ENCODE measurements around the gene ADTRP.

The ADTRP gene, protein sequence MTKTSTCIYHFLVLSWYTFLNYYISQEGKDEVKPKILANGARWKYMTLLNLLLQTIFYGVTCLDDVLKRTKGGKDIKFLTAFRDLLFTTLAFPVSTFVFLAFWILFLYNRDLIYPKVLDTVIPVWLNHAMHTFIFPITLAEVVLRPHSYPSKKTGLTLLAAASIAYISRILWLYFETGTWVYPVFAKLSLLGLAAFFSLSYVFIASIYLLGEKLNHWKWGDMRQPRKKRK

GRCh38 chr6:11778648-11779328 lies at the start of gene ADTRP:
TSS of gene ADTRP (minus strand) at chr6:11778803. CDS start at chr6:11778759, 44 bp downstream.
- no peak for DNase-seq

DNA sequence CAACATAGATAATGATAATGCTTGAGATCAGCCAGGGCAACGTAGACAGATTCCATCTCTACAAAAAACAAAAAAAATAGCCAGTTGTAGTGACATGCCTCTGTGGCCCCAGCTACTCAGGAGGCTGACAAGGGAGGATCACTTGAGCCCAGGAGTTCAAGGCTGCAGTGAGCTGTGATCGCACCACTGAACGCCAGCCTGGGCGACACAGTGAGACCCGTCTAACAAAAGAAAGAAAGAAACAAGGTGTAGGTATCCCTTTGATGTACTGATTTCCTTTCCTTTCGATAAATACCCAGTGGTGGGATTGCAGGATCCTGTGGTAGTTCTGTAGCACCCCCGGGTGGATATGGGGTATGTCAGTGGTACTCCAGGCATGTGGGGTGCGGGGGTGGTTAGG lies 48.2 kb upstream of the ADTRP start:
- DNase-seq = no peak

DNA sequence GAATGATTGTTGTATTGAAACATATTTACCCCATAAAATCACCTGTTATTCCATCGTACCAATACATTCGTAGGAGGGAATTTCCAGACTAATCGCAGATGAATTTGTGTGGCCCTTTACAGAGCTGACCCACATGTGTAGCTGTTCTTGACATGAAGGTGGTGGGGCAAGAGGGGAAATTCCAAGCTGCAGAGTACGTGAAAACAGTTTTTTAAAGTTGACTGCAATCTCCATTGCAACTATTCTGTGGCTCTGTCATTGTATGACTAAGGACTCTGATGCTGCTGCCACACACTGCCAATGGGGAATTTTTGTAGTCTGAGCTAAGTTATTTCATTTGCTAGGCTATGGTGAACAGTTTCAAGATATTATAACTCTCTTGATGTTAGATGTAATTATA lies 46.4 kb upstream of the ADTRP start:
- DNase-seq = no peak

DNA sequence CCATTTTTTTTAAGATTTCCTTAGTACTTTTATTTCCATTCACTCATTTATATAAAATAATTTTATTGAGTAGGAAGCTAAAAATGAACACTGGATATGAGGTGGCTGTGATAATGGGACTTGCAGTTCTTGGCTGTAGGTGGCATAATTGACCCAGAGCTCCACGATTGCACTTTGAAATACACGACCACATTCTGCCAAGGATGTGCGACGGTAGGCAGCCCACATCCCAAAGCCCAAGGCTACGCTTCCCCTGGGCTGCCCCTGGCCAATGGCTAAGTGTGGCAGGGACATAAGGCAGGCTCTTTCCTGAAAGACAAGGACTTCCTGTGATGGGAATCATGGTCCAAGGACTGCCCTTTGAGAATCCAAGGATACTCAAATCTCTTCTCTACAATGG lies 43.7 kb upstream of the ADTRP start:
- no peak for DNase-seq

DNA sequence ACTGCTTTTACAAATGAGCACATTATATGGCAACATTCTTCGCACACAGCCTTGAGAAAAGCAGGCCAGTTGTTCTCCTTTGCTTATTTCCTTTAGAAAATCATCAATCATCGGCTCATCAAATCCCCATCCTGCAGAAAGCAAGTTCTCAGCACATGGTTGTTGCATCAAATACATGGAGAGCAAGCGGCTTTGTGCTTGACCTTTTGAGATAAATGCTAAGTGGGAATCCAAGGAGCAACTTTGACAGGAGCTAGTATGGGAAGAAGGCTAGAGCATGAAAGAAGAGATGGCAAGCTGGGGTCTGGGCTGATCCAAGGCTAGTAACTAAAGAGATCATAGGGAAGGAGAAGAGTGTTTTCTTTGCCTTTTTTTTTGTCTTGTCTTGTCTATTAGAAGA lies 43.2 kb upstream of the ADTRP start:
- DNase-seq = no peak

GRCh38 chr6:11820821-11821220 lies 42.2 kb upstream of the ADTRP start:
- no peak for DNase-seq

GRCh38 chr6:11819486-11819885 lies 40.9 kb upstream of the ADTRP start:
- DNase-seq = no peak

DNA sequence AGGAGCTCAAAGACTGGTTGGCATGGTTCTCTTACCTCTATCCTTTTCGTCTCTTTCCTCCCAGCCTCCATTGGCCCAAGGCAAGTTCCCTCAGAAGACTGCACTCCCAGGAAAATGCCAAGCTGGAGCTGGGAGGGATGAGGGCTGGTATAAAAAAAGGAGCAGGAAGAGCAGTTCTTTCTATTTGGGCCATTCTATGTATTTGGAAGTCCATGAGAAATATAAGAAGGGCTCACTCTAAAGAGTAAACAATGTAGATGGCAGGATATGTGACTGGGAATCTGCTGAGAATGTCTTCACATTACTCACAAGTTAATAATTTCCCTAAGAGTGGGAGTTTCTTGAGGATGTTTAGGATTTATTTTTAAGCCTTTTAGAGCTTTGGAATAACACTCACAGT lies 36.6 kb upstream of the ADTRP start:
- no peak for DNase-seq

DNA sequence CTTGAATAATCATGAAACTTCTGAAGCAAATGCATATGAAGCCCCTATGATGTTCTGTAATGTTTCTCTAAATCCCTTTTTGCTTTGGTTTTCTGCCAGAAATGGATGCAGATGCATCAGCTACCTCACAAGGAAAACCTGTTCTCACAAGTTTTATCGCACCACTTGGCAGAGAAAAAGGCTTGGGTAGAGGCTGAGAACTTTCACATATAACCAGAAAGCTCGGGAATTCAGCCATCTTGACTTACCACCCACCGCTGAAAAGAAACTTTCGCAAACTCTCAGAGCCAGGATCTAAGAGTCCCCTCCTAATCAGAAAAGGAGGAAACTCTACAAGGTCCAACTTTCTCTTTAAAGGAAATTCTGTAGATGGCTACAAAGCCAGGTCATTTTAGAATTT lies 36.2 kb upstream of the ADTRP start:
- no peak for DNase-seq

- DNase-seq = no peak
Observed at GRCh38 chr6:11814106-11814505, 35.5 kb upstream of the ADTRP start.

DNA sequence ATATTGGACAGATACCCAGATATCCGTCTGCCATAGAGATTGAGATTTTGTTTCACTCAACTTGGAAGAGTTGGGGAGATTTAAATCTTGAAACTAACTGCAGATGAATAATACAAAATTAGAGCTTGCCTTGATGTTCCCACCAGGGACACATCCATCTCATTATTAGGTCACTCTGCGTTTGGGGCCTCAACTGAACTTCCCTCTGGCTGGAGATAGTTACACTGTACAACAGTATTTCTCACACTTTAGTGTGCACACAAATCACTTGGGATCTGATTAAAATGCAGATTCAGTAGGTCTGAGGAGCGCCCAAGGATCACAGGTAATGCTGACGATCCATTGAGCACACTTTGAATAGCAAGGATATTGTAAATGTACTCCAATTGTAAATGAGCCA lies 35.0 kb upstream of the ADTRP start:
- DNase-seq = no peak

DNA sequence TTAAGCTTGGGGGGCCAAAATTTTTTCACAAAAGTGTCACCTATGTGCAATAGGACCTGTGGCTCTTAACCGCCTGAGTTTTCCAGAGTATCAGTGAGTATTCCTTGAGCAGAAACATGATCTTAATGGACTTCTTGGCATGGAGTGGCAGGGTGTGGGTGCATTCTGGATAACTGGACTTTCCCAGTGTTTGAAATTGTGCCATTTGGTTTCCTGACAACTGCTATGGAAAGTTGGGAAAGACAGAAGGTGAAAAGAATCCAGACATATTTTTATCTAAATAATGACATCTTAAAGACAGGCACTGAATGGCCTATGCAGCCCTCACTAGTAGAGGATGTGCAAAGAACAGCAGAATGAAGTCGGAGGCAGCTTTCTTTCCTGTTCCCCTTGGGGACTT lies 34.3 kb upstream of the ADTRP start:
- DNase-seq = no peak

- DNase-seq = no peak
Observed at GRCh38 chr6:11812439-11812838, 33.8 kb upstream of the ADTRP start.

- no peak for DNase-seq
Observed at GRCh38 chr6:11811644-11812264, 33.2 kb upstream of the ADTRP start.

GRCh38 chr6:11810854-11811643 lies 32.4 kb upstream of the ADTRP start:
- peak in 1 of 2 donors; percentile 5 for DNase-seq

GRCh38 chr6:11810039-11810541 lies 31.5 kb upstream of the ADTRP start:
- DNase-seq = peak in 1 of 2 donors; percentile 36

DNA sequence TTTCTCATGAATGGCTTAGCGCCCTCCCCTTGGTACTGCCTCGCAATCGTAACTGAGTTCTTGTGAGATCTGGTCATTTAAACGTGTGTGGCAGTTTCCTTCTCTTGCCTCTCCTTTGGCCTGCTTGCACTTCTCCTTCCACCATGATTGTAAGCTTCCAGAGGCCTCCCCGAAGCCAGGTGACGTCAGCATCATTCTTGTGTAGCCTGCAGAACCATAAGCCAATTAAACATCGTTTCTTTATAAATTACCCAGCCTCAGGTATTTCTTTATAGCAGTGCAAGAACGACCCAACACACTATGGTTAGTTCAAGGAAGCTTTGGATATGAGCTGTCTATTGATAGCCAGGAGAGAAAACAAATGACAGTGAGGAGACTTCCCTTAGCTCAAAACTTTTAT lies 29.5 kb upstream of the ADTRP start:
- DNase-seq = no peak

- DNase-seq = no peak
Observed at GRCh38 chr6:11806561-11807317, 28.1 kb upstream of the ADTRP start.

GRCh38 chr6:11805259-11806053 lies 26.9 kb upstream of the ADTRP start:
- DNase-seq = no peak

GRCh38 chr6:11804701-11805100 lies 26.1 kb upstream of the ADTRP start:
- DNase-seq = no peak

GRCh38 chr6:11804135-11804534 lies 25.5 kb upstream of the ADTRP start:
- DNase-seq = no peak

DNA sequence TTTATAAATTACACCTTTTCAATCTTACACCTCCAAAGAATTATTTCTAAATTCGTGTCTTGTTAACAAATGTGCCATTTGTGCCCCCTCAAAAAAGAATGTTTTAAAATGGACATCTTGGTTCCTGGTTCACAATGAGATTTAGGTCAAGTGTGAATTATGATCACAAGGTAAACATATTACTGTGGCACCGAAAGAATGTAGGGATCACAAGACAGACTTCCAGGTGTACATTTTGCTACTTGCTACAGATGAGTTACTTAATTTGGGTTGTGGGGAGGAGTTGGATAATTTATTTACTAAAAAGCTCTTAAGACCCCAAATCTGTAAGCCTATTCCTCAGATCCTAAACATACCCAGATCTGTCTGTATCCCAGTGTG lies 25.0 kb upstream of the ADTRP start:
- DNase-seq = no peak

All from hippocampal formation (tissue), 2 donors.